Smooth muscle cell (in vitro differentiated cells): ENCODE results near the gene EXT2. TPM values are rescaled to one million over a fixed set of nuclear protein-coding genes. Genes with fewer than 3 reads are reported as not detected.

Source experiments
- DNase-seq: peaks from one replicate; lab custom pipeline; 2025; ENCODE audit not compliant: unreplicated experiment; lab: John Stamatoyannopoulos, UW
- H2AFZ ChIP-seq: fragments of 200-600 bp; sonication (generic); 2 replicates; pipeline ENCODE4 v1.6.0; 2016; ENCODE audit warnings: antibody characterized with exemption, low read depth, mild to moderate bottlenecking
- H3F3A ChIP-seq: fragments of 200-600 bp; sonication (generic); 2 replicates; pipeline ENCODE4 v1.6.0; 2017; ENCODE audit warnings: antibody characterized with exemption, low read depth
- H3K27ac ChIP-seq: fragments of 200-600 bp; sonication (generic); 2 replicates; pipeline ENCODE4 v1.5.1; 2016; ENCODE audit warnings: low read depth, mild to moderate bottlenecking
- H3K27me3 ChIP-seq: fragments of 200-600 bp; sonication (generic); 2 replicates; pipeline ENCODE4 v1.6.1; 2016; ENCODE audit warnings: low read depth, mild to moderate bottlenecking
- H3K36me3 ChIP-seq: fragments of 200-600 bp; sonication (generic); 2 replicates; pipeline ENCODE4 v1.5.1; 2016; ENCODE audit warnings: low read depth
- H3K4me1 ChIP-seq: fragments of 200-600 bp; sonication (generic); 2 replicates; pipeline ENCODE4 v1.5.1; 2016; ENCODE audit warnings: low read depth
- H3K4me2 ChIP-seq: fragments of 200-600 bp; sonication (generic); 2 replicates; pipeline ENCODE4 v1.6.0; 2016; ENCODE audit warnings: mild to moderate bottlenecking
- H3K4me3 ChIP-seq: fragments of 200-600 bp; sonication (generic); 2 replicates; pipeline ENCODE4 v1.5.1; 2016; ENCODE audit warnings: mild to moderate bottlenecking
- H3K79me2 ChIP-seq: fragments of 200-600 bp; sonication (generic); 2 replicates; pipeline ENCODE4 v1.6.0; 2016; ENCODE audit warnings: low read depth, mild to moderate bottlenecking
- H3K9ac ChIP-seq: fragments of 200-600 bp; sonication (generic); 2 replicates; pipeline ENCODE4 v1.6.0; 2016; ENCODE audit warnings: low read depth
- H3K9me3 ChIP-seq: fragments of 200-600 bp; sonication (generic); replicated peaks from 2 replicates; pipeline ENCODE4 v1.5.1; 2016; ENCODE audit warnings: low read depth
- H4K20me1 ChIP-seq: fragments of 200-600 bp; sonication (generic); 2 replicates; pipeline ENCODE4 v1.6.0; 2016; ENCODE audit warnings: low read depth
- WGBS: methylation state at CpG from one replicate; pipeline ENCODE4 v1.1.7; 2016; ENCODE audit warnings: low lambda C conversion rate; 5-methylcytosine and 5-hydroxymethylcytosine counted together
- polyA plus RNA-seq: library from polyadenylated mRNA; unstranded; fragments of >200 nt; fragmentation: Nextera tagmentation; extraction: Ambion mirVana; gene quantifications from 2 replicates; pipeline ENCODE4 v1.2.1, GENCODE V29; 2016
- total RNA-seq: library from RNA; depleted of rRNA; stranded (reverse); fragments of >200 nt; gene quantifications from 2 replicates; pipeline ENCODE4 v1.2.3, GENCODE V29; 2014
- TF ChIP-seq, protein P1 (sequence below): fragments of 200-600 bp; sonication (generic); IDR thresholded peaks from 2 replicates; pipeline ENCODE4 v1.5.1; 2017; ENCODE audit warnings: borderline replicate concordance, mild to moderate bottlenecking, antibody characterized with exemption; ENCODE audit not compliant: insufficient read depth, poor library complexity, severe bottlenecking

The EXT2 gene
- total and polyA plus RNA-seq, 2 experiments from 2014 or later = 87.6 to 144 TPM

DNA sequence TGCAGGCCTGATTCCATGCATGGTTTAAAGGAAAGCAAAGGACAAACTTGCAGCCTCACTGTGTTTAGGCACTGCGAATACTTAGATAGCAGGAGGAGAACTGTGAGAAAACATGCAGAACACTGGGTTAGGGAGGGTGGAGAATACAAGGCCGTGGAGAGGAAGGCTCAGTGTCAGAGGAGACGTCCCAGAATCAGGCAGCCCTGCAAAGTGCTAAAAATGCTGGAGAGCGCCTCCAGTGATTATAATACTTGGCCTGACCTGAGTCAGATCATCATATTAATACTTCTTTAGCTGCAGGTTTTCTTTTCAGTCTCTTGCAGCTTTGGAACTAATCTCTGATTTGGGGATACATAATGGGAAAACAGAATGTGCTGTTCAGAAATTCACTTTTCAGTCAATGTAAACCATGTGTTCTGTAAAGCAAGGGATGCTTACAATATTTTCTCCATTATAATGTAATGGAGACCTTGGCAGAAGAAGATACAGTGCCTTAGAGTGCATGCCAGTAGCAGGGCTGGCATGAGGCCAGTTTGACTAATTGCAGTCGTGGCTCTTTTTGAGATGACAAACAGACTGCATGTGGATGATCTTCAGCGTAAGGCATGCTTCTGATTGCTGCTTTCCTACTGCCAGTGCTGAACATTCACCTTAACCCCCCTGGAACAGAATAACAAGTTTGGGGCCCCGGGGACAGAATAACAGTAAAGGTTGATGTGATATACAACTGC, 16.8 kb downstream of the EXT2 start:
- no peaks in the 10 kb centered on the region for H3K4me1 ChIP-seq
- H3K9me3 ChIP-seq = no peaks in the 10 kb centered on the region
- TF ChIP-seq, protein P1, sequence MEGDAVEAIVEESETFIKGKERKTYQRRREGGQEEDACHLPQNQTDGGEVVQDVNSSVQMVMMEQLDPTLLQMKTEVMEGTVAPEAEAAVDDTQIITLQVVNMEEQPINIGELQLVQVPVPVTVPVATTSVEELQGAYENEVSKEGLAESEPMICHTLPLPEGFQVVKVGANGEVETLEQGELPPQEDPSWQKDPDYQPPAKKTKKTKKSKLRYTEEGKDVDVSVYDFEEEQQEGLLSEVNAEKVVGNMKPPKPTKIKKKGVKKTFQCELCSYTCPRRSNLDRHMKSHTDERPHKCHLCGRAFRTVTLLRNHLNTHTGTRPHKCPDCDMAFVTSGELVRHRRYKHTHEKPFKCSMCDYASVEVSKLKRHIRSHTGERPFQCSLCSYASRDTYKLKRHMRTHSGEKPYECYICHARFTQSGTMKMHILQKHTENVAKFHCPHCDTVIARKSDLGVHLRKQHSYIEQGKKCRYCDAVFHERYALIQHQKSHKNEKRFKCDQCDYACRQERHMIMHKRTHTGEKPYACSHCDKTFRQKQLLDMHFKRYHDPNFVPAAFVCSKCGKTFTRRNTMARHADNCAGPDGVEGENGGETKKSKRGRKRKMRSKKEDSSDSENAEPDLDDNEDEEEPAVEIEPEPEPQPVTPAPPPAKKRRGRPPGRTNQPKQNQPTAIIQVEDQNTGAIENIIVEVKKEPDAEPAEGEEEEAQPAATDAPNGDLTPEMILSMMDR = no peak
- H3K4me2 ChIP-seq = no peak overlapping the region
- H3K9ac ChIP-seq = no peak overlapping the region
- H3F3A ChIP-seq = no peaks in the 10 kb centered on the region
- no peaks in the 10 kb centered on the region for H3K79me2 ChIP-seq
- H3K4me3 ChIP-seq = no peak overlapping the region
- no peaks in the 10 kb centered on the region for H3K27me3 ChIP-seq
- 70% methylated on average over 7 of the region's 7 CpGs for WGBS
- no peak overlapping the region for H2AFZ ChIP-seq
- peaks cover 5% of the 10 kb centered on the region for H3K36me3 ChIP-seq
- no peak overlapping the region for H3K27ac ChIP-seq
- H4K20me1 ChIP-seq = peaks cover 57% of the 10 kb centered on the region
- no peak for DNase-seq

DNA sequence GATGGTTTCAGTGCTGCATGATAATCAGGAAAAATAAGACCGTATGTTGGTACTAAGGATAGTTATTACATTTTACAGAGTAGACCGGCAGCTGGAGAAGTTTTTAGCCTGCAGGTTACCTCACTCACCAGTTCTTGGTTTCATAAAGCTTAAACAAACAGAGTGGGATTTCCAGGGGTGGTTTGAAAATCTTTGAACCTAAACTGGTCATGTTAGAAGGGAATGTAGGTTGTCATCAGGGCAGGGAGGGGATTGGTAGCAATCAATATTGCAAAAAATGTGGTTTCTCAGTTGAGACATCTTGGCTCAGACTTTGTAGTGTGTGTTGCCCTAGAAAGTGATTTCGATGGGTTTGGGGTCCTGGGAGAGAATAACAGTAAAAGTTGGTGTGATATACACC, 17.5 kb downstream of the EXT2 start:
- no peak overlapping the region for H3K4me2 ChIP-seq
- no peak overlapping the region for H3K4me3 ChIP-seq
- no peaks in the 10 kb centered on the region for H3K79me2 ChIP-seq
- H3K27me3 ChIP-seq = no peaks in the 10 kb centered on the region
- TF ChIP-seq, protein P1 = no peak
- no peaks in the 10 kb centered on the region for H3F3A ChIP-seq
- H3K4me1 ChIP-seq = no peaks in the 10 kb centered on the region
- no peak for DNase-seq
- H3K9me3 ChIP-seq = no peaks in the 10 kb centered on the region
- H4K20me1 ChIP-seq = peaks cover 57% of the 10 kb centered on the region
- peaks cover 5% of the 10 kb centered on the region for H3K36me3 ChIP-seq
- 92% methylated on average over 3 of the region's 3 CpGs for WGBS
- no peak overlapping the region for H2AFZ ChIP-seq
- no peak overlapping the region for H3K9ac ChIP-seq
- H3K27ac ChIP-seq = no peak overlapping the region

DNA sequence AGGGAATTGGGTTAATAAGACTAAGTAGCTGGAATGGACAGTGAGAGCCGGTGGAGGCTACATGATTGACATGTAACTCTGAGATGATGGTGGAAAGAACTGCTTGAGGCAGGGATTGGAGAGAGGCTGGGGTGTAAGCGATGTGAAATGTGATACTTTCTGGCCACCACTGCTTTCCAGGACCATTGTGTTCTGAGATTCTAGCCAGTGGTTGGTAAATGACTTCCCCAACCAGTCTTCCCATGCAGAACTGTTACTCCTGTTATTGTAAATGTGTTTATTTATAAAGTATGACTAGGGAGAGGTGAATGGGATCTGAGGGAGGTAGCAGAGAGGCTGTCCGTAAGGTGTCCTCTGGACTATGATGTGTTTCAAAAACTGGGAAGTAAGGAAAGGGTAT, 18.1 kb downstream of the EXT2 start:
- Histone ChIP-seq H3K36me3 (peaks cover 5% of the 10 kb centered on the region), H3K4me2 (no peak overlapping the region), H2AFZ (no peak overlapping the region), H3K9ac (no peak overlapping the region), H3K9me3 (no peaks in the 10 kb centered on the region), H3K27me3 (no peaks in the 10 kb centered on the region), H3F3A (no peaks in the 10 kb centered on the region), H3K79me2 (no peaks in the 10 kb centered on the region), H3K27ac (no peak overlapping the region), H4K20me1 (peaks cover 59% of the 10 kb centered on the region), H3K4me3 (no peak overlapping the region), H3K4me1 (no peaks in the 10 kb centered on the region)
- 89% methylated on average over 3 of the region's 3 CpGs for WGBS
- TF ChIP-seq, protein P1 = no peak
- no peak for DNase-seq
